SK-N-SH (cell line): Measurements from ENCODE around the gene CADPS2. TPM values are rescaled to one million over a fixed set of nuclear protein-coding genes. Genes with fewer than 3 reads are reported as not detected.

Source experiments
- CTCF ChIA-PET: fragments of 300-600, 350-600 bp; formaldehyde crosslinking; extraction: SDS; loops from one replicate; lab custom pipeline; 2021; lab: Yijun Ruan, JAX
- POLR2A ChIA-PET: fragments of 350-600 bp; sonication (Branson Sonifier 250); formaldehyde crosslinking; extraction: SDS; loops from one replicate; lab custom pipeline; 2020; ENCODE audit warnings: antibody characterized with exemption, inconsistent platforms; lab: Yijun Ruan, JAX
- DNase-seq: peaks from one replicate; pipeline ENCODE4 v3.0.0; 2012
- H2AFZ ChIP-seq: fragments of 200-600 bp; sonication (generic); 2 replicates; pipeline ENCODE4 v1.8.1; 2016; ENCODE audit warnings: antibody characterized with exemption, mild to moderate bottlenecking, low read depth
- H3F3A ChIP-seq: fragments of 200-600 bp; sonication (generic); replicated peaks from 2 replicates; pipeline ENCODE3; 2016; ENCODE audit warnings: antibody characterized with exemption, mild to moderate bottlenecking; ENCODE audit not compliant: insufficient read depth
- H3K27ac ChIP-seq, 2 experiments: fragments of 200-500 bp in 1 of 2; fragments of 200-600 bp in 1 of 2; sonication (Bioruptor generic) in 1 of 2; sonication (generic), shearing (Covaris generic) in 1 of 2; 2 replicates each; pipeline versions ENCODE4 v1.5.1 to v1.6.1; 2014 to 2016; ENCODE audit warnings: low read depth in 2 of 2, inconsistent platforms in 1 of 2, low read length in 1 of 2, mild to moderate bottlenecking in 1 of 2, mixed read lengths in 1 of 2
- H3K27me3 ChIP-seq: fragments of 200-600 bp; sonication (generic), shearing (Covaris generic); 2 replicates; pipeline ENCODE4 v1.6.1; 2016; ENCODE audit warnings: mixed run types; ENCODE audit not compliant: insufficient read depth
- H3K36me3 ChIP-seq, 2 experiments: fragments of 200-500 bp in 1 of 2; fragments of 200-600 bp in 1 of 2; sonication (Bioruptor generic) in 1 of 2; sonication (generic) in 1 of 2; replicated peaks in 1 of 2; 2 replicates each; pipeline versions ENCODE3 to v1.5.1; 2014 to 2016; ENCODE audit warnings: low read length in 1 of 2, mild to moderate bottlenecking in 1 of 2; ENCODE audit not compliant: insufficient read depth in 2 of 2, control insufficient read depth in 1 of 2
- H3K4me1 ChIP-seq, 2 experiments: fragments of 200-500 bp in 1 of 2; fragments of 200-600 bp in 1 of 2; sonication (Bioruptor generic) in 1 of 2; sonication (generic), shearing (Covaris generic) in 1 of 2; 2 replicates each; pipeline versions ENCODE4 v1.5.1 to v1.6.1; 2014 to 2016; ENCODE audit warnings: low read depth in 1 of 2, low read length in 1 of 2, mixed run types in 1 of 2; ENCODE audit not compliant: insufficient read depth in 2 of 2, control insufficient read depth in 1 of 2
- H3K4me2 ChIP-seq: fragments of 200-600 bp; sonication (generic), shearing (Covaris generic); 2 replicates; pipeline ENCODE4 v1.6.1; 2017; ENCODE audit warnings: mixed run types
- H3K4me3 ChIP-seq, 2 experiments: fragments of 200-500 bp in 1 of 2; fragments of 200-600 bp in 1 of 2; sonication (Bioruptor generic) in 1 of 2; sonication (generic), shearing (Covaris generic) in 1 of 2; 2 replicates each; pipeline versions ENCODE4 v1.5.1 to v1.8.1; 2014 to 2016; ENCODE audit warnings: low read depth in 2 of 2, inconsistent platforms in 1 of 2, low read length in 1 of 2, mild to moderate bottlenecking in 1 of 2, mixed read lengths in 1 of 2, moderate library complexity in 1 of 2
- H3K79me2 ChIP-seq: fragments of 200-600 bp; sonication (generic); 2 replicates; pipeline ENCODE4 v1.8.1; 2017; ENCODE audit warnings: mild to moderate bottlenecking; ENCODE audit not compliant: insufficient read depth
- H3K9ac ChIP-seq: fragments of 200-600 bp; sonication (generic); 2 replicates; pipeline ENCODE4 v1.6.1; 2017; ENCODE audit warnings: mixed run types
- H3K9me2 ChIP-seq: fragments of 200-600 bp; sonication (generic); 2 replicates; pipeline ENCODE4 v1.6.1; 2017; ENCODE audit warnings: mixed run types
- H3K9me3 ChIP-seq: fragments of 200-600 bp; sonication (generic); 2 replicates; pipeline ENCODE4 v1.6.1; 2017; ENCODE audit warnings: mixed run types, mild to moderate bottlenecking, moderate library complexity
- H4K20me1 ChIP-seq: fragments of 200-600 bp; sonication (generic); 2 replicates; pipeline ENCODE4 v1.6.1; 2017; ENCODE audit warnings: mild to moderate bottlenecking, mixed run types; ENCODE audit not compliant: insufficient read depth
- EZH2phosphoT487 ChIP-seq: fragments of 200-600 bp; sonication (generic); IDR thresholded peaks from 2 replicates; pipeline ENCODE4 v1.6.1; 2017; ENCODE audit warnings: low read depth, mixed run types, mild to moderate bottlenecking, antibody characterized with exemption, moderate library complexity, borderline replicate concordance
- REST ChIP-seq: IDR thresholded peaks from 2 replicates; pipeline ENCODE4 v1.6.1; 2012; ENCODE audit warnings: mild to moderate bottlenecking, low read depth, low read length, moderate library complexity
- RXRA ChIP-seq: IDR thresholded peaks from 2 replicates; pipeline ENCODE4 v1.4.0; 2012; ENCODE audit warnings: low read depth, mild to moderate bottlenecking, borderline replicate concordance
- TCF12 ChIP-seq: IDR thresholded peaks from 2 replicates; pipeline ENCODE4 v1.4.0; 2012
- TEAD4 ChIP-seq: IDR thresholded peaks from 2 replicates; pipeline ENCODE4 v1.4.0; 2012; ENCODE audit warnings: mild to moderate bottlenecking, borderline replicate concordance; ENCODE audit not compliant: insufficient read depth
- ZBTB33 ChIP-seq: IDR thresholded peaks from 2 replicates; pipeline ENCODE4 v1.4.0; 2012; ENCODE audit warnings: low read depth, borderline replicate concordance
- WGBS: methylation state at CpG from one replicate; pipeline ENCODE4 v1.1.6; 2017; ENCODE audit warnings: low lambda C conversion rate; 5-methylcytosine and 5-hydroxymethylcytosine counted together
- polyA plus RNA-seq, 3 experiments: library from polyadenylated mRNA; depleted of rRNA; stranded (reverse); fragments of >200 nt; gene quantifications; 2 replicates each; pipeline ENCODE4 v1.2.3, GENCODE V29; 2012
- TF ChIP-seq, protein P1 (sequence below): IDR thresholded peaks from 2 replicates; pipeline ENCODE4 v1.4.0; 2012; ENCODE audit warnings: low read depth

Gene CADPS2
- polyA plus RNA-seq, 1 of the 3 experiments (the other 2 are of a cell fraction), result 0.05 TPM

GRCh38 chr7:122691569-122692235 is 194.6 kb downstream of the CADPS2 start:
- 8% methylated on average over 14 of the region's 14 CpGs for WGBS
- no peak overlapping the region for H3K9ac ChIP-seq
- H3F3A ChIP-seq, result no peaks in the 10 kb centered on the region
- no peak for DNase-seq
- H3K9me2 ChIP-seq, result no peaks in the 10 kb centered on the region
- TF ChIP-seq, protein P1, sequence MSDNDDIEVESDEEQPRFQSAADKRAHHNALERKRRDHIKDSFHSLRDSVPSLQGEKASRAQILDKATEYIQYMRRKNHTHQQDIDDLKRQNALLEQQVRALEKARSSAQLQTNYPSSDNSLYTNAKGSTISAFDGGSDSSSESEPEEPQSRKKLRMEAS, result no peak
- no peak for TF ChIP-seq RXRA
- no peak for TF ChIP-seq EZH2phosphoT487
- TF ChIP-seq, all 33 proteins: peak for 0
- no peaks in the 10 kb centered on the region for H3K4me1 ChIP-seq
- H4K20me1 ChIP-seq, result no peaks in the 10 kb centered on the region
- ChIA-PET CTCF (no interaction called here), POLR2A (no interaction called here)
- H3K27me3 ChIP-seq, result no peaks in the 10 kb centered on the region
- no peaks in the 10 kb centered on the region for H3K36me3 ChIP-seq
- H3K27ac ChIP-seq, result no peak overlapping the region
- H2AFZ ChIP-seq, result no peak overlapping the region
- H3K9me3 ChIP-seq, result no peaks in the 10 kb centered on the region
- no peaks in the 10 kb centered on the region for H3K79me2 ChIP-seq
- H3K4me3 ChIP-seq, result no peak overlapping the region
- H3K4me2 ChIP-seq, result no peak overlapping the region

DNA sequence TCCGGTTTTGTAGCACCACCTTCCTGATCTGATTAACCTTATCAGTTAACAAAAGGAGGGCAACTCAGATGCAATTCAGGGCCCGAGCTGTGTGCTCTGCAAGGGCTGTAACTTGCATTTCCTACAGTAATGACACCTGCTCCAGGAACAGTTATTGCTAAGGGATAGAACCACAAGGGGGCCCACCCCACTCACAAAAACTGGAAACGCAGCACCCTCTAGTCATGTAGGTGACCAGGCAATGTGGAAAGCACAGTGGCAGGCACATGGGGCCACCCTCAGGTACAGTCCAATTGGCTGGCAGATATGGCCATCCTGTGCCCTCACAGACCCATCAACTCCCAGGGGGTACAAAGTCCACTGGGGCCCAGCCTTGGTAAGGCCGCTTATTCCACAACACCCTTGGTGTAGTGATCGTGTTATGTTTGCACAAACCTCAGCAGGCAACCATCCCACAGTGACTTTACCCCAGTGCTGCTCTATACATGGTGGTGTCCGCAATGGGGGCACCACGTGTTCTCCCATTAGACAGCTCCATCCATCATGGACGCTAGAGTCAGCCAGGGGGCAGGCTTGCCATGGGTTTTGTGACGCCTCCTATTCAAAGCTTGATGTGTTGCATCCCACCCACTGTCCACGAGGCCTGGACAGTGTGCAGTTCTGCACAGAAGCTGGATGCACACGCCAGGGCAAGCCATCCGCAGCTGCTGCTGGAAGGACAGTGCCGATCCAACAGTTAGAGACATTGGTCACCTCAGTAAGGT is 196.7 kb downstream of the CADPS2 start:
- H3F3A ChIP-seq, result no peaks in the 10 kb centered on the region
- H3K4me3 ChIP-seq, result no peak overlapping the region
- H3K9ac ChIP-seq, result no peak overlapping the region
- H3K4me2 ChIP-seq, result no peak overlapping the region
- WGBS, result 11% methylated on average over 12 of the region's 13 CpGs
- no peaks in the 10 kb centered on the region for H3K27me3 ChIP-seq
- H3K4me1 ChIP-seq, result no peaks in the 10 kb centered on the region
- no peaks in the 10 kb centered on the region for H3K9me3 ChIP-seq
- no peak overlapping the region for H3K27ac ChIP-seq
- no peak for DNase-seq
- no peaks in the 10 kb centered on the region for H3K36me3 ChIP-seq
- POLR2A ChIA-PET, result no interaction called here
- CTCF ChIA-PET, result no interaction called here
- H4K20me1 ChIP-seq, result no peaks in the 10 kb centered on the region
- no peaks in the 10 kb centered on the region for H3K79me2 ChIP-seq
- TF ChIP-seq TEAD4, result no peak
- no peak for TF ChIP-seq REST
- TF ChIP-seq ZBTB33, result no peak
- TF ChIP-seq TCF12, result no peak
- TF ChIP-seq, all 33 proteins: peak for 0
- no peaks in the 10 kb centered on the region for H3K9me2 ChIP-seq
- H2AFZ ChIP-seq, result no peak overlapping the region
